ENCODE measurements around the gene SLX4IP.

- TF ChIP-seq TAF1 (IDR thresholded peaks at IDR 0.05; ENCODE audit: borderline replicate concordance, insufficient read depth, low read length) = no peak
- TF ChIP-seq SIN3A (IDR thresholded peaks at IDR 0.05; ENCODE audit: borderline replicate concordance, insufficient read depth, low read length) = no peak
- no peak for TF ChIP-seq POLR2AphosphoS5 (IDR thresholded peaks at IDR 0.05; ENCODE audit: low read depth, low read length)
- no peak for TF ChIP-seq REST (IDR thresholded peaks at IDR 0.05; ENCODE audit: insufficient read depth in 1 of 2, low read depth in 2 of 2, low read length in 2 of 2)
- TF ChIP-seq FOXP2 (optimal IDR thresholded peaks at IDR 0.05; ENCODE audit: borderline replicate concordance, extremely low read depth, extremely low read length, insufficient read depth) = no peak
These were observed 5.1 kb upstream of the SLX4IP start for GRCh38 chr20:10430000-10430466.

Data from PFSK-1 (cell line).